ENCODE results near the gene IL2. TPM values are rescaled to one million over a fixed set of nuclear protein-coding genes. Genes with fewer than 3 reads are reported as not detected.

The IL2 gene
- total and polyA plus RNA-seq, 2 donors (not counting 3 experiments of a cell fraction or from before 2014, with no cell fraction given): not detected

GRCh38 chr4:122476745-122477144, 20.2 kb upstream of the IL2 start:
- Histone ChIP-seq H3K4me1 (ENCODE audit: control insufficient read depth, extremely low read depth, insufficient read depth, low read length) (no peaks in the 10 kb centered on the region), H3K36me3 (ENCODE audit: control insufficient read depth in 2 of 2, extremely low read depth in 1 of 2, insufficient read depth in 2 of 2, low read length in 2 of 2) (no peaks in the 10 kb centered on the region), H3K4me2 (ENCODE audit: insufficient read depth, low read length) (no peak overlapping the region), H3K9ac (replicated peaks; ENCODE audit: extremely low read depth, insufficient read depth, low read length) (no peak overlapping the region), H3K9me3 (replicated peaks; ENCODE audit: control insufficient read depth, insufficient read depth, low read length) (no peaks in the 10 kb centered on the region), H4K20me1 (replicated peaks; ENCODE audit: control insufficient read depth, extremely low read depth, insufficient read depth, low read length) (no peaks in the 10 kb centered on the region), H2AFZ (ENCODE audit: low read depth, low read length) (no peak overlapping the region), H3K9me1 (replicated peaks; ENCODE audit: control insufficient read depth, extremely low read depth, insufficient read depth, low read length) (no peaks in the 10 kb centered on the region), H3K27ac (ENCODE audit: insufficient read depth, low read depth, low read length) (no peak overlapping the region), H3K79me2 (ENCODE audit: control insufficient read depth, insufficient read depth, low read length) (no peaks in the 10 kb centered on the region), H3K4me3 (replicated peaks in 1 of 3; ENCODE audit: insufficient read depth in 1 of 3, low read depth in 1 of 3, low read length in 3 of 3) (no peak overlapping the region), H3K27me3 (ENCODE audit: control insufficient read depth in 2 of 2, insufficient read depth in 2 of 2, low read length in 2 of 2) (peaks cover 0 to 2% of the 10 kb centered on the region in 2 experiments)
- ChIA-PET POLR2A (interaction anchor here (0.6 kb wide), 1 partner anchor 68 kb away, joined by 4 read pairs; no protein-coding TSS in a partner anchor), CTCF (no interaction called here)
- FAIRE-seq: no peak
- intact Hi-C loops (cut with micrococcal nuclease) (no loop called here), dilution Hi-C loops (cut with MboI; ENCODE audit: extremely low pct_ligation_motif_present, low sequenced_read_pairs) (no loop called here)
- BruUV-seq (replicated peaks): no TSS peak
- TF ChIP-seq MAX (IDR thresholded peaks at IDR 0.05; ENCODE audit: insufficient read depth, insufficient read length): no peak
- no peak for TF ChIP-seq POLR2AphosphoS5 (IDR thresholded peaks at IDR 0.05; ENCODE audit: insufficient read depth, low read depth, low read length)
- no peak for TF ChIP-seq JUN (IDR thresholded peaks at IDR 0.05; ENCODE audit: borderline replicate concordance, insufficient read depth, insufficient read length, low read depth)
- TF ChIP-seq CTCF (IDR thresholded peaks at IDR 0.05; ENCODE audit: extremely low read depth in 1 of 2, insufficient read depth in 1 of 2, low read depth in 1 of 2, low read length in 2 of 2): no peak
- no peak for TF ChIP-seq POLR2A (IDR thresholded peaks at IDR 0.05; ENCODE audit: low read depth, low read length)
- no peak for TF ChIP-seq EZH2 (IDR thresholded peaks at IDR 0.05; ENCODE audit: borderline replicate concordance, low read depth, low read length, severe bottlenecking)
- no peak for TF ChIP-seq FOS (IDR thresholded peaks at IDR 0.05; ENCODE audit: borderline replicate concordance, insufficient read depth, low read length)
- no peak for DNase-seq (ENCODE audit: low read depth, low spot score)
